H9 (cell line): ENCODE data around the gene POGLUT2. TPM values are rescaled to one million over a fixed set of nuclear protein-coding genes. Genes with fewer than 3 reads are reported as not detected.

Experiments used
- DNase-seq: peaks from one replicate; pipeline ENCODE4 v3.0.0-alpha.2; 2017
- H2AFZ ChIP-seq: one replicate; pipeline ENCODE4 v1.6.1; 2013; ENCODE audit warnings: mild to moderate bottlenecking, low read length, control low read depth, moderate library complexity
- H2AK5ac ChIP-seq: 2 replicates; pipeline ENCODE4 v1.6.1; 2013; ENCODE audit warnings: low read length, control low read depth, mixed read lengths; ENCODE audit not compliant: insufficient read length
- H2BK120ac ChIP-seq: one replicate; pipeline ENCODE4 v1.6.1; 2013; ENCODE audit warnings: low read depth, mild to moderate bottlenecking, low read length, control low read depth, inconsistent platforms; ENCODE audit not compliant: poor library complexity, severe bottlenecking
- H2BK12ac ChIP-seq: 2 replicates; pipeline ENCODE4 v1.6.1; 2013; ENCODE audit warnings: low read length, control low read depth, mixed read lengths, low read depth; ENCODE audit not compliant: insufficient read length
- H2BK15ac ChIP-seq: 2 replicates; pipeline ENCODE4 v1.6.1; 2013; ENCODE audit warnings: low read depth, low read length, control low read depth
- H2BK20ac ChIP-seq: one replicate; pipeline ENCODE4 v1.6.1; 2013; ENCODE audit warnings: low read depth, mild to moderate bottlenecking, low read length, control low read depth, inconsistent platforms; ENCODE audit not compliant: poor library complexity, severe bottlenecking
- H2BK5ac ChIP-seq: 2 replicates; pipeline ENCODE4 v1.6.1; 2013; ENCODE audit warnings: low read length, control low read depth, mixed read lengths; ENCODE audit not compliant: insufficient read length
- H3K14ac ChIP-seq: 2 replicates; pipeline ENCODE4 v1.6.1; 2013; ENCODE audit warnings: low read length, control low read depth; ENCODE audit not compliant: insufficient read depth
- H3K18ac ChIP-seq: 2 replicates; pipeline ENCODE4 v1.6.1; 2013; ENCODE audit warnings: low read depth, mild to moderate bottlenecking, mixed read lengths, low read length, control low read depth; ENCODE audit not compliant: insufficient read length
- H3K23ac ChIP-seq: 2 replicates; pipeline ENCODE4 v1.6.1; 2013; ENCODE audit warnings: low read length, control low read depth, mixed read lengths, low read depth; ENCODE audit not compliant: insufficient read length
- H3K23me2 ChIP-seq: 2 replicates; pipeline ENCODE4 v1.6.1; 2013; ENCODE audit warnings: low read depth, mild to moderate bottlenecking, mixed read lengths, low read length, control low read depth; ENCODE audit not compliant: insufficient read length, poor library complexity, severe bottlenecking
- H3K27ac ChIP-seq: 2 replicates; pipeline ENCODE4 v1.5.1; 2013; ENCODE audit warnings: low read length, control low read depth, mixed read lengths, low read depth; ENCODE audit not compliant: insufficient read length
- H3K27me3 ChIP-seq: 2 replicates; pipeline ENCODE4 v1.6.1; 2013; ENCODE audit warnings: low read length, control low read depth, inconsistent platforms; ENCODE audit not compliant: insufficient read depth
- H3K4ac ChIP-seq: 2 replicates; pipeline ENCODE4 v1.6.1; 2013; ENCODE audit warnings: low read depth, mild to moderate bottlenecking, control low read depth, inconsistent platforms, low read length, moderate library complexity
- H3K4me1 ChIP-seq: 2 replicates; pipeline ENCODE4 v1.6.1; 2013; ENCODE audit warnings: low read length, control low read depth, inconsistent platforms; ENCODE audit not compliant: insufficient read depth
- H3K4me2 ChIP-seq: 2 replicates; pipeline ENCODE4 v1.6.1; 2013; ENCODE audit warnings: low read length, control low read depth, mixed read lengths; ENCODE audit not compliant: insufficient read length, insufficient read depth
- H3K56ac ChIP-seq: 2 replicates; pipeline ENCODE4 v1.6.1; 2013; ENCODE audit warnings: low read depth, mild to moderate bottlenecking, mixed read lengths, low read length, control low read depth; ENCODE audit not compliant: insufficient read length
- H3K79me1 ChIP-seq: 2 replicates; pipeline ENCODE4 v1.6.1; 2013; ENCODE audit warnings: low read depth, mild to moderate bottlenecking, moderate library complexity, low read length, control low read depth, inconsistent platforms; ENCODE audit not compliant: insufficient read depth, poor library complexity, severe bottlenecking
- H3K79me2 ChIP-seq: 2 replicates; pipeline ENCODE4 v1.6.1; 2013; ENCODE audit warnings: low read length, control low read depth, inconsistent platforms; ENCODE audit not compliant: insufficient read depth
- H3K9ac ChIP-seq: 2 replicates; pipeline ENCODE4 v1.6.1; 2013; ENCODE audit warnings: low read length, control low read depth, mixed read lengths; ENCODE audit not compliant: insufficient read length; ENCODE audit errors: extremely low read depth
- H3K9me3 ChIP-seq: one replicate; pipeline ENCODE4 v1.6.1; 2013; ENCODE audit warnings: low read depth, low read length, inconsistent platforms; ENCODE audit not compliant: control insufficient read depth
- H3T11ph ChIP-seq: one replicate; pipeline ENCODE4 v1.6.1; 2013; ENCODE audit warnings: mild to moderate bottlenecking, low read length, control low read depth, inconsistent platforms
- H4K20me1 ChIP-seq: one replicate; pipeline ENCODE4 v1.6.1; 2013; ENCODE audit not compliant: control insufficient read depth, insufficient read length, insufficient read depth
- H4K5ac ChIP-seq: 2 replicates; pipeline ENCODE4 v1.6.1; 2013; ENCODE audit warnings: low read depth, mild to moderate bottlenecking, mixed read lengths, low read length, control low read depth; ENCODE audit not compliant: insufficient read length
- H4K8ac ChIP-seq: replicated peaks from 2 replicates; pipeline ENCODE4 v1.6.1; 2013; ENCODE audit warnings: low read length, control low read depth, mixed read lengths, low read depth; ENCODE audit not compliant: insufficient read length
- H4K91ac ChIP-seq: 2 replicates; pipeline ENCODE4 v1.6.1; 2013; ENCODE audit warnings: low read depth, mild to moderate bottlenecking, moderate library complexity, mixed read lengths, low read length, control low read depth; ENCODE audit not compliant: insufficient read length
- H3K27ac Mint-ChIP-seq, 3 experiments: 2 replicates in 2 of 3; 3 replicates in 1 of 3; pipeline ENCODE4 v1.8.0; 2020 to 2021; ENCODE audit warnings: mixed read lengths in 3 of 3, mild to moderate bottlenecking in 1 of 3, moderate library complexity in 1 of 3
- H3K27me3 Mint-ChIP-seq: 2 replicates; pipeline ENCODE4 v1.8.0; 2021; ENCODE audit warnings: low read depth, mild to moderate bottlenecking, moderate library complexity, mixed read lengths
- H3K36me3 Mint-ChIP-seq, 3 experiments: 2 replicates in 2 of 3; 3 replicates in 1 of 3; pipeline ENCODE4 v1.8.0; 2020 to 2021; ENCODE audit warnings: low read depth in 3 of 3, mixed read lengths in 3 of 3; ENCODE audit not compliant: insufficient read depth in 1 of 3
- H3K4me1 Mint-ChIP-seq, 2 experiments: 2 replicates each; pipeline ENCODE4 v1.8.0; 2020; ENCODE audit warnings: mixed read lengths in 2 of 2
- H3K4me3 Mint-ChIP-seq, 2 experiments: 2 replicates in 1 of 2; 3 replicates in 1 of 2; pipeline ENCODE4 v1.8.0; 2020 to 2021; ENCODE audit warnings: mild to moderate bottlenecking in 2 of 2, mixed read lengths in 2 of 2, moderate library complexity in 1 of 2
- H3K9me3 Mint-ChIP-seq, 2 experiments: 2 replicates in 1 of 2; 3 replicates in 1 of 2; pipeline ENCODE4 v1.8.0; 2020; ENCODE audit warnings: mild to moderate bottlenecking in 2 of 2, mixed read lengths in 2 of 2, moderate library complexity in 1 of 2
- CTCF ChIP-seq: fragments of 200-600 bp; sonication (generic); conservative IDR thresholded peaks from 3 replicates; pipeline ENCODE4 v1.8.0; 2021; ENCODE audit warnings: antibody characterized with exemption, mild to moderate bottlenecking
- WGBS: extraction: QIAGEN DNeasy Blood & Tissue Kit; methylation state at CpG from one replicate; pipeline ENCODE4 v1.1.7; 2013; ENCODE audit warnings: missing lambda C conversion rate, low lambda C conversion rate, mixed read lengths; ENCODE audit not compliant: insufficient read length; ENCODE audit errors: extremely low coverage; 5-methylcytosine and 5-hydroxymethylcytosine counted together
- total RNA-seq: library from RNA; stranded (reverse); gene quantifications from 2 replicates; pipeline ENCODE4 v1.2.1, GENCODE V29; 2021

Gene POGLUT2
- total RNA-seq, 1 experiment from 2014 or later = 23.5 TPM

- Histone ChIP-seq H3K4me1 (no peaks in the 10 kb centered on the region), H3K79me2 (no peaks in the 10 kb centered on the region), H3K4me2 (no peak overlapping the region), H3K4ac (no peak overlapping the region), H2AFZ (no peak overlapping the region), H3K23ac (no peak overlapping the region), H4K20me1 (no peaks in the 10 kb centered on the region), H2BK20ac (no peak overlapping the region), H2BK120ac (no peak overlapping the region), H2BK12ac (no peak overlapping the region), H2BK5ac (no peak overlapping the region), H4K8ac (no peak overlapping the region), H3K56ac (no peak overlapping the region), H3K9me3 (no peaks in the 10 kb centered on the region), H2BK15ac (no peak overlapping the region), H3K18ac (no peak overlapping the region), H3K79me1 (no peaks in the 10 kb centered on the region), H4K91ac (no peak overlapping the region), H3K27ac (no peak overlapping the region), H3K14ac (no peak overlapping the region), H2AK5ac (no peak overlapping the region), H3K23me2 (no peaks in the 10 kb centered on the region), H3T11ph (no peak overlapping the region), H3K9ac (no peak overlapping the region), H4K5ac (no peak overlapping the region), H3K27me3 (no peaks in the 10 kb centered on the region)
- H3K27me3 Mint-ChIP-seq = no peaks in the 10 kb centered on the region
- no peak for TF ChIP-seq CTCF
- peaks cover 0 to 1% (median 0%) of the 10 kb centered on the region in 3 experiments; a peak in 1 of 7 replicates for H3K36me3 Mint-ChIP-seq
- H3K27ac Mint-ChIP-seq = no peak overlapping the region
- no peak for DNase-seq
- WGBS = no CpG with 5 or more reads among the region's 1 CpG
- H3K4me3 Mint-ChIP-seq = no peak overlapping the region
- peaks cover 0 to 2% of the 10 kb centered on the region in 2 experiments; a peak in 2 of 5 replicates for H3K9me3 Mint-ChIP-seq
- H3K4me1 Mint-ChIP-seq = peaks cover 6% of the 10 kb centered on the region in 2 experiments
Measured at GRCh38 chr13:102757006-102757405, 41.8 kb downstream of the POGLUT2 start.
